Stimulated activated CD8-positive, alpha-beta memory T cell treated with anti-CD3 and anti-CD28 coated beads, Interleukin-15, amount 100 ng/mL, for 24 hours (primary cell): Measurements from ENCODE around the gene MRPL14.
A peak's percentile ranks its signal among the peaks of the same experiment; 100 is the strongest.

Experiments
- DNase-seq: peaks from one replicate; pipeline ENCODE4 v3.0.0-alpha.2; 2020; ENCODE audit warnings: low read depth

Gene MRPL14

DNA sequence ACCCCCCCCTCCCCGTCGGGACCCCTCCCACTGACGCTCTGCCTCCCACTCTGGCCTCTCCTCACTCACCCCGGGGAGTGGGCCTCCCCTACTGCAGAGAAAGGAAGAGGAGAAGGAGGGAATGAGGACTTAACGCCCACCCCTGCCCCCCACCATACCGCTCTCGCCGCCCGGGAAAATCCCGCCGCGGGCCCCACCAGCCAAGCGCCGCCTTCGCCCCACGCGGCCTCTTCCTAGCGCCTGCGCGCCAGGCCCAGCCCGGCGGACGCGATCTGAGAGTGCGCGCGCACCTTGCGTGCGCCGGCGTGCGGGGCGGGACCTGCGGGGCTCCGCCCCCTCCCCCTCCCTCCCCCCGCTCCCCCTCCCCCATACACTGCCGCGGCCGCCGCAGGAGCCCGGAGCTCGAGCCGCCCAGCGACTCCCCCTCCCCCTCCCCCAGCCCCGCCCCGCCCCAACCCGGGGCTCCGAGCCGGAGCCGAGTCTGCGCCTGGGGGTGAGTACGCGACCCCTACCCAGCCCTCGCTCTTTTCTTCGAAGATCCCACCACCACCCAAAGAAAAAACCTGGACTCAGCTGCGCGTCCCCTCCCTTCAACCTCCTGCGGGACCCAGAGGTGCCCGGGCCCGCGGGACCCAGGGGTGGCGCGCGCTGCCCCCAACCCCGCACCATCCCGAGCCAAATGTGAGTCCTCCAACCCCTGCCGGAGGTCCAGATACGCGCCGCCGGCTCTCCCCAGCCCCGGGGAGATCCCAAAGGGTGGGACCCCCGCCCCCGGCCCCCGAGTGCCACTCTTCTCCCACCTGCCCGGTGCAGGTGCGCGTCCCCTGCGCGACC, at the start of gene MRPL14, which contains the start of gene TMEM63B:
Gene MRPL14, minus strand, starts transcription at position 267 of the 834 bp plus-strand sequence. CDS start 10,841 bp downstream, outside the sequence.
Gene TMEM63B, plus strand, starts transcription at position 369 of the 834 bp plus-strand sequence. CDS start 7,031 bp downstream, outside the sequence.
- peak; percentile 84 for DNase-seq

DNA sequence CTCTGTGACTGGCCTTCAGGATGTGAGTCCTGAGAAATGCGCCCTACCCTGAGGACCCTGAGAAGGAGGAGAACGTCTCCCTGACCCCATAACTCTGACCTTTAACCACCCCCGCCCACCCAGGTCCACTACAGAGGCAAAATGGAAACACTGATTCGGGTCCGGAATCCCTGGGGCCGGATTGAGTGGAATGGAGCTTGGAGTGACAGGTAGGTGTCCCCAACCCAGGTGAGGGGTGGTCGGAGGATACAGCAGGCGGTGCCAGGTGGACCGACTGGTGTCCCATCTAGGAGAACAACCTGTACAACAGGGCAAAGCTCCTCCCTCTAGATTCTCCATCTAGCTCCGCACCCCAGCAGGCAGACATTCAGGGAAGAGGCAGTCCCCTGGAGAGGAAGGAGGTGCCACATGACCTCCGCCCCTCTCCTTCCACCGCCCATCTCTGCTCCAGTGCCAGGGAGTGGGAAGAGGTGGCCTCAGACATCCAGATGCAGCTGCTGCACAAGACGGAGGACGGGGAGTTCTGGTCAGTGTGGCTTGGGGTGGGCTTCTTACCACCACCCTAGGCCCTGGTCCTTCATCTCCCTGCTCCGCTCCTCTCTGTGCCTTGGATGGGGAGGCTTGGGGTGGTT, 49.0 kb upstream of the MRPL14 start:
- no peak for DNase-seq

DNA sequence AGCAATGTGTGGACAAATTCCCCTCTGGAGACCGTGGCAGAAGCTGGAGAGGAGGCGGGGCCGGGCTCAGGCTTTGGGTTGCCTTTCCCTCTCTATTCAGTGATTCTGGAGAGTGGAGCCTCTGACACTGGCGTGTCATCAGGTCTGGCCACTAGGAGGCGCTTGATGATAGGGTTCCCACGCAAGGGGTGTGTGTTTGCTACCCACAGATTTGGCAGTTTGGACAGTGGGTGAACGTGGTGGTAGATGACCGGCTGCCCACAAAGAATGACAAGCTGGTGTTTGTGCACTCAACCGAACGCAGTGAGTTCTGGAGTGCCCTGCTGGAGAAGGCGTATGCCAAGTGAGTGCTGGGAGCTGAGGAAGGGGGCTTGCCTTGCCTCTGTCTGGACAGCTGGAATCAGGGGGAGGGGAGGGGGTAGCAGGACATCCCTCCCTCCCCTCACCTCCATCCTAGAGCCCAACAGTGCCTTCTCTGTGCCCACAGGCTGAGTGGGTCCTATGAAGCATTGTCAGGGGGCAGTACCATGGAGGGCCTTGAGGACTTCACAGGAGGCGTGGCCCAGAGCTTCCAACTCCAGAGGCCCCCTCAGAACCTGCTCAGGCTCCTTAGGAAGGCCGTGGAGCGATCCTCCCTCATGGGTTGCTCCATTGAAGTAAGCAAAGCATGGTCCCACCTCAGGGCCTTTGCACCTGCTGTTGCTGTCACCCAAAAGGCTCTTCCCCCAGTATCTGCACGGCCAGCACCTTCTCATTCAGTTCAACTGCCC, 45.7 kb upstream of the MRPL14 start:
- peak; percentile 64 for DNase-seq

DNA sequence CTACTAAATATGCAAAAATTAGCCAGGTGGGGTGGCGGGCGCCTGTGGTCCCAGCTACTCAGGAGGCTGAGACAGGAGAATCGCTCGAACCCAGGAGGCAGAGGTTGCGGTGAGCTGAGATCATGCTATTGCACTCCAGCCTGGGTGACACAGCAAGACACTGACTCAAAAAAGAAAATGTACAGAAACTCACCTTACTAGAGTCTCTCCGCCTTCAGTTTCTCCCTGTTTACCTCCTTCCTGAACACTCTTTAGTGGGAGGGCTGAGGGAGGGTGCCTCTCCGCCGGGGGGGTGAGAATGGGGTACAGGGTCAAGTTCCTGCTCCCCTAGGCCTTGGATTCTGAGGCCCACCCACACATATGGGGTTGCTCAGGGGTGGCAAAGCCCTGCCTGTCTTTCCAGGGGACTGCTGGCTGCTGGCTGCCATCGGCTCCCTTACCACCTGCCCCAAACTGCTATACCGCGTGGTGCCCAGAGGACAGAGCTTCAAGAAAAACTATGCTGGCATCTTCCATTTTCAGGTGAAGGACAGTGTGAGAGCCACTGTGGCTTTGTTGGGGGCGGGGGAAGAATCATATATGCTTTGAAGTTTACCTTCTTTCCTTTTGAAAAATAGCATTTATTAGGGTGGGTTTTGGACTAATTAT, 44.8 kb upstream of the MRPL14 start:
- no peak for DNase-seq

DNA sequence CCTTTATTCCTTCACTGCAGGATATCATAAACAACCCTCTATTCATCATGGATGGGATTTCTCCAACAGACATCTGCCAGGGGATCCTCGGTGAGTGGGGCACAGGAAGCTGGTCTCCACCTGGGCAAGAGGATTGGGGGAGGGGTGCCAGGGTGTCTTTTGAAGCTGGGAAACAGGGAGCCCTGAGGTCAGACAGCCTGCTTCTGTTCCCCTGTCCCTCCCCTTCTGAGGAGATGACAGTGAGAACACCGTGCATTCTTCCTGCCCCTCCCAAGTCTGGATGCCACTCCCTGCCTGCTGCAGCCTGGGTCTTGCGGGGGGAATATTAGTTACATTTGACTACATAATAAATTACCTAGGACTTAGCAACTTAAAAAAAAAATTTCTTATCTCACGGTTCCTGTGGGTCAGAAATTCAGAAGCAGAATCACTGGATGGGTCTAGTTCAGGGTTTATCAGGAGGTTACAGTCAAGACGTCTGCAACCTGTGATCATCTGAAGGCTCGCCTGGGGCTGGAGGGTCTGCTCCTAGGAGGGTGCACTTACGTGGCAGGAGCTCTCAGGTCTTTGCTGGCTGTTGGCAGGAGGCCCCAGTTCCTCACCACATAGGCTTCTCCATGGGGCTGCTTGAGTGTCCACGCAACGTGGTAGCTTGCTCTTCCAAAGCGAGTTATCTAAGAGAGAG, 42.8 kb upstream of the MRPL14 start:
- DNase-seq: no peak

DNA sequence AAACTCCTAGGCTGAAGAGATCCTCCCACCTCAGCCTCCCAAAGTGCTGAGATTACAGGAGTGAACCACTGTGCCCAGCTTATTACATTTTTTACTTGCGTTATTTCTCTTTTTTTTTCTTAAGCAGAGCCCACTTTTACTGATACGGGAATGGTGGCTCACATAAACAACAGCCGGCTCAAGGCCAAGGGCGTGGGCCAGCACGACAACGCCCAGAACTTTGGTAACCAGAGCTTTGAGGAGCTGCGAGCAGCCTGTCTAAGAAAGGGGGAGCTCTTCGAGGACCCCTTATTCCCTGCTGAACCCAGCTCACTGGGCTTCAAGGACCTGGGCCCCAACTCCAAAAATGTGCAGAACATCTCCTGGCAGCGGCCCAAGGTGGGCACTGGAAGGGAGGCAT, 41.9 kb upstream of the MRPL14 start:
- no peak for DNase-seq

DNA sequence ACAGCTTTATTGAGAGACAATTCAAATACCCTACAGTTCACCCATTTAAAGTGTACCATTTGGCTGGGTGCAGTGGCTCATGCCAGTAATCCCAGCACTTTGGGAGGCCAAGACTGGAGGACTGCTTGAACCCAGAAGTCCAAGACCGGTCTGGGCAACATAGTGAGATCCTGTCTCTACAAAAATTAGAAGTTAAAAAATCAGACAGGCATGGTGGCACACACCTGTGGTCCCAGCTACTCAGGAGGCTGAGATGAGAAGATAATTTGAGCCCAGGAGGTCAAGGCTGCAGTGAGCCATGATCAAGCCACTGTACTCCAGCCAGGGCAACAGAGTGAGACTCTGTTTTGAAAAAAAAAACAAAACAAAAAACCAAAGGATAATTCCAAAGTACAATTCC, 40.3 kb upstream of the MRPL14 start:
- no peak for DNase-seq

DNA sequence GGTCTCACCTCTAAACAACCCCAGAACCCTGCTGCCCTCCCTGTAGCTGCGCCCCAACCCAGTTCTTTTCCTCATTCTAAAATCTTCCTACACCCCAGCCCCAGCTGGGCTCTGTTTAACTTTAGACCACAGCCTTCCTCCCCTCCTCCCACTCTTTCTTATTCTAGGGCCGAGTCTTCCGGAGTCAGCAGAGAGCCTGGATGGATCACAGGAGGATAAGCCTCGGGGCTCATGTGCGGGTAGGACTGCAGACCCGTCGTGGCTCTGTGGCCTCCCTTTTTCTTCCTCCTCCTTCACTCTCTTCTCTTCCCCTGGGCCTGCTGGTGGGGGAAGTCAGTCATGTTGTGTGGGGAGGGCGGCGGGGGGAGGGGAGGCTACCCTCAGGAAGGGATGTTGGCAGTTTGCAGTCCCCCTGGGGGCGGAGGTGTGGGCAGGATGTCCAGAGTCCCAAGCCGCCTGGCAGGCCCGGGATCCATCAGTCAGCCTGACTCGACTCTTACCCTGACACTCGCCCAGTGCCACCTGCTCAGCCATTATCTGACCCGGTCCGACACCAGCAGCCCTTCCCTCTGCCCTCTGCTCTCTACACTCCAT, 39.4 kb upstream of the MRPL14 start:
- no peak for DNase-seq

DNA sequence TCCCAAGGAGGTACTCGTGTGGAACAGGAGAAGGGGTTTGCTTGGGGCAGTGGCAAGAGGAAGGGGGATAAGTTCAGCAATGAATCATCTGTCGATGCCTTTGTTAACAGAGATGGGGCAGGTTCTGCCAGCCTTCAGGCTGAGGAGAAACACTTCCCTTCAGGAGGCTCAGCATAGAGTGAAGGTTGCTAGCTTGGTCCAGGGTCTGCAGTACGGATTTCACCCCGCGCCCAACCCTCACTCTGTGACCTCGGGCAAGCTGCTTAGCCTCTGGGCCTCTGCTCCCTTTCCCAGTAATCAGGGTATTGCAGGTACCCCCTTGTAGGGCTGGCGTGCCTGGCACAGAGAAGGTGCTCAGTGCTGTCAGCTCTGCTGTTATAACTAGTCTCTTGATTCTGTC, 38.9 kb upstream of the MRPL14 start:
- no peak for DNase-seq

DNA sequence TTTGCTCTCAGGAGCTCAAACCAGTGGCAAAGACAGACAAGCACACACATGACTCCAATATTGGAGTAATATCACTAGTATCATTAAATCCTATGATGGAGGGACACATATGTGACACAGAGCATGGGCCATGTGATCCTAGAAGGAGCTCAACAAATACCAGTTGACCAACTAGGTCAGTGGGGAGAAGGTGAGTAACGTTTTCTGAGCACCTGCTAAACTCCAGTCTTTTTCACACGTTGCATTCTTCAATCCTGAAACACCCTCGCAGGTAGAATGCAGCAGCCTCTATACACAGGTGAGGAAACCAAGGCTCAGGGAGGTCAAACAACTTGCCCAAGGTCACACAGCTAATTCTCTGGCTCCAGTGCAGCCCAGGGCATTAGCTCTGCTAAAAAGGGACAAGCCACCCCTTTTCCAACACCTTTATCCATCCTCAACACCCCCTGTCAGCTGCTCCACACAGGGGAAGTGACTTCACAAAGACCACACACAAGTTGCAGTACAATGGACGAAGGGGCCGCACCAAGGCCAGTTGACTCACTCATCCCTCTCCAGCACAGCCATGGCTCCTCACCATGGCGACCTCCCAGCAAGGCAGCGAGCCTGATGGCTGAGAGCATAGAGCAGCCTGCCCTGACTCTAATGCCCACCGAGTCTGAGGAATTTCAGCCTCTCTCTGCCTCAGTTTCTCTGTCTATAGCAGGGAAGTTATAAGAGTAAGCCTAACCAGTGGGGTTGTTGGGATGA, 35.8 kb upstream of the MRPL14 start:
- no peak for DNase-seq

DNA sequence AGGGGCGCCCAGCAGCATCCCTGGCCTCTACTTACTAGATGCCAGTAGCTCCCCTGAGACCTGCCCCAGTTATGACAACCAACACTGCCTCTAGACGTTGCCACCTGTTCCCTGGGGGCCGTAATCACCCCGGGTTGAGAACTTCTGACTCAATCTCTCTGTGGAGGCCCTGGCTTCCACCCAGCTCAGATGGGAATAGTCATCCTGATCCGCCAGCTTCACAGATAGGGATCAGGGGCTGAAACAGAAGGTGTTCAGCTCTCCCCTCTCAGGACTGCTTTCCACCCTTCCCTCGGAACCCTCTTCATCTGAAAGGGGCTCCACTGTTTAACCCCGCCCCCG, 34.7 kb upstream of the MRPL14 start:
- DNase-seq: no peak

DNA sequence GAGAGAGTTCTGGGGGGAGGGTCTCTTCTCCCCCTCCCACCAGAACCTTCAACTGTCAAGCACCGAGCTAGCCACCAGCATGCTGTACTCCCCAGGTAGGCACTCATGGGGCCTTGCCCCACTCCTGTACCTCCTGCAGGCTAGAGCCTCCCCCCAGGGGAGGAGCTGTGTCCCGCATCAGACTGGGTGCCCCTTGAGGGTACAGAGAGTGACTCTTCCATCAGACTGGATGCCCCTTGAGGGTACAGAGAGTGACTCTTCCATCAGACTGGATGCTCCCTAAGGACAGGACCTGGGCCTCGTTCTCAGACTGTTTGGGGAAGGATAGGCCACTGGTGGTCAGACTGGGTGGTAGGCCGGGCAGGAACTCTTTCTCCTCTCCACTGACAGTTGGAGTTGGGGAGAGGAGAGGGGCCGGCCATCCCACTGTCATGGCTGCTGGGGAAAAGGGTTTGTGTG, 31.5 kb upstream of the MRPL14 start, which contains the start of gene CAPN11:
Gene CAPN11, plus strand, starts transcription at position 51 of the 459 bp plus-strand sequence. Its CDS starts 29 bp downstream, at position 80.
- DNase-seq: no peak

DNA sequence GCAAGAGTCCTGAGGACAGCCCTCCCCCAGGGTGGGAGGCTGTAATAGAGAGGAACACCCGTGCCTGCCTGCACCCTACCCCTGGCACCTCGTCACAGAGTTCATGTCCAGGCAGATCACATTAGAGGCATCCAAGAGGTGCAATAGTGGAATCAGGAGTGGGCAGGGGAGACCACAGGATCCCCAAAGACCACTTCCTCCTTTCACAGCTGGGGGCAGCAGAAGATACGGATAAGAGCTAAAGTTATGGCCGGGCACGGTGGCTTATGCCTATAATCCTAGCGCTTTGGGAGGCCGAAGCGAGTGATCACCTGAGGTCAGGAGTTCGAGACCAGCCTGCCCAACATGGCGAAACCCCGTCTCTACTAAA, 29.9 kb upstream of the MRPL14 start:
- DNase-seq: no peak

DNA sequence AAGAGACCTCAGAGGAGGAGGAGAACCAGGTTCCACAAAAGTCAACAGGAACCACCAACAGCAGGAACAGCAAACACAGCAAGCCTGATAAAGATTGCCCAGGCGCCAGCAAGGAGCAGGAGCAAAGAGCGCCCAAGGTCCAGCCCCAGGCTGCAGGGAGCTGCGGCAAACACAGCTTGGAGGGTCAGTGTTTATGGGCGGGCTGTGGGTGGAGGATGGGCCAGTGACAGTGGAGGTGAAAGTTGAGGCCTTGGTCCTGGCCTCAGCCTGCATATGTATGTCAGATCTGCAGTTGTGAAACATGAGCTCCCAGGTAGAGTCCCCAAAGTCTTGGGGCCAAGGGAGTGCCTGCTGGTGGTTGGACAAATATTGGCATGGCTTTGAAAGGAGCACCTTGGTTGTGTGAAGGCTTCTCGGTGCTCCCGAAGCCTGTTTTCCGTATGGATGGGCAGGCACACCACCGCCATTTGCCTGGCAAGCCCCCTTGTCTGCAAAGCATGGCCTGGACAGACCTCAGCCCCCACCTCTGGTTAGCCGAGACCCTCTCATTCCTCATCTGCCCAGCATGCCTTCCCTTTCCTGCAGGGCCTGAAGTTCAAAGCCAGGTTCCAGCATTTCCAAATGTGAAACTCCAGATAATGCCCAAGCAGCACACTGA, 29.4 kb upstream of the MRPL14 start:
- no peak for DNase-seq

DNA sequence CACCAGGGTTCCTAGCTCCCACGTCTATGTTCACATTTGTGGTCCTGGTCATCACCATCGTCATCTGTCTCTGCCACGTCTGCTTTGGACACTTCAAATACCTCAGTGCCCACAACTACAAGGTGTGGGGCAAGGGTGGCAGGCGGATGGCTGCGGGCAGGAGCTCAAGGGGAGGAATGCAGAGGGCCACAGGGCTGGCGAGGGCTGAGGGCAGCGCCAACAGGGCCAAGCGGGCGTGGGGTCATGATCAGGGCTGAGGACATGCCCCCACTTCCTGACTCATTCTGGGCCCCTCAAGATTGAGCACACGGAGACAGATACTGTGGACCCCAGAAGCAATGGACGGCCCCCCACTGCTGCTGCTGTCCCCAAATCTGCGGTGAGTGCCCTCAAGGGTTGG, 26.8 kb upstream of the MRPL14 start:
- DNase-seq: no peak

DNA sequence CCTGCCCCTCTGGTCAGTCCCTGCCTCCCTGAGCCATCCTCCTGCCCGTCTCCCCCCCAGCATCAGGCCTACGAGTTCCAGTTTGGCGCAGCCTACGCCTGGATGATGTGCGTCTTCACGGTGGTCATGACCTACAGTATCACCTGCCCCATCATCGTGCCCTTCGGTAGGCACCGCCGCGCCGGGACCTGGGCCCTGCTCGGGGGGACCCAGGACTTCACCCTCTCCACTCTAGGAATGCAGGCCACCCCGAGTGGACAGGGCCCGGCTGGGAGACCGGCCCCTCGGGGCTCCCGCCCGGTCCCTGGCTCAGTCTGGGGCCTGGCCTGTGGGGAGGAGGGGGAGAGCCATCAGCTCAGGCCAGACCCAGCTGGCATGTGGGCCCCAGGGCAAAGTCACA, 25.3 kb upstream of the MRPL14 start:
- DNase-seq: no peak

DNA sequence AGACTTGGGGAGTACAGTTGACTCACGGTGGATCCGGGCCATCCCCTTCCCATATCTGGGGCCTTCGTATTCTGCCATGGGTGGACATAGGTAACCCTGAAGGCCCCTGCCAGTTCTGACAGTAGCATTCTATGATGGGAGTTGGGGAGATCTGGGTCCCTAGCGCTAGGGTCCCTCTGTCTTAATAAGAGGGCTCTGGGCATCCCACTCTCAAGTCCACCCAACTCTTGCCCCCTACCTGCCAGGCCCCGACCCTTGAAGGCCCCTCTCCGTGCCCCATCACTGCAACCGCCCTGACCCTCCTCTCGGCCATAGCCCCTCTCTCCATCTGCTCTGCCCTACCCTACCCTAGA, 24.8 kb upstream of the MRPL14 start:
- DNase-seq: no peak

DNA sequence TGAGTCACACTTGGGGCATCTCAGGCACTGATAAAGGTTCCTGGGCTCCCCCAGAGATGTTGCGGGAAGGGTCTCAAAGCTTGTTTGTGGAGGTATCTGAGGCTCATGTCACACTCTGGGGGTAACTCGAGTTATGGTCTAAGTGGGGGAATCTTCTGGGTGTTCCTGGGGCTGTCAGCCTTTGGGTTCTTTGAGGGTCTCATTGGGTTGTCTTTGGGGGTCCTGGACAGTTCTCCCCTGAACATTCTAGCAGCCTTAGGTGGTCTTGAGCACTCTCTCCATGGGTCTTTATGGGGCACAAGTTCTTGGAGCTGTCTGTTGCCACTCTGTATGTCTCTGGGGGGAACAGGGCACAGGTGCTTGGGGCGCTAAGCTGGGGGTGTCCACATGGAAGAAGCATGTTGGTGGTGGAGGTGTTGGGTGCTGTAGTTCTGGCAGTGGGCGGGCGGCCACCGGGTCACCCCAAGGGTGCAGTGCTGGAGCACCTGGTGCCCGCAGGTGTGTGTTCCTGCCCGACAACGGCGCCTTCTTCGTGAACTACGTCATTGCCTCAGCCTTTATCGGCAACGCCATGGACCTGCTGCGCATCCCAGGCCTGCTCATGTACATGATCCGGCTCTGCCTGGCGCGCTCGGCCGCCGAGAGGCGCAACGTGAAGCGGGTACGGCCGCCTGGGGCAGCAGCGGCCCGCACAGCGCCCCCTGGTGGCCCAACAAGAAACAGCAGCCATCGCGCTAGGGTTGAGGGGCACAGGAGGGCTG, 24.3 kb upstream of the MRPL14 start:
- DNase-seq: peak; percentile 89

DNA sequence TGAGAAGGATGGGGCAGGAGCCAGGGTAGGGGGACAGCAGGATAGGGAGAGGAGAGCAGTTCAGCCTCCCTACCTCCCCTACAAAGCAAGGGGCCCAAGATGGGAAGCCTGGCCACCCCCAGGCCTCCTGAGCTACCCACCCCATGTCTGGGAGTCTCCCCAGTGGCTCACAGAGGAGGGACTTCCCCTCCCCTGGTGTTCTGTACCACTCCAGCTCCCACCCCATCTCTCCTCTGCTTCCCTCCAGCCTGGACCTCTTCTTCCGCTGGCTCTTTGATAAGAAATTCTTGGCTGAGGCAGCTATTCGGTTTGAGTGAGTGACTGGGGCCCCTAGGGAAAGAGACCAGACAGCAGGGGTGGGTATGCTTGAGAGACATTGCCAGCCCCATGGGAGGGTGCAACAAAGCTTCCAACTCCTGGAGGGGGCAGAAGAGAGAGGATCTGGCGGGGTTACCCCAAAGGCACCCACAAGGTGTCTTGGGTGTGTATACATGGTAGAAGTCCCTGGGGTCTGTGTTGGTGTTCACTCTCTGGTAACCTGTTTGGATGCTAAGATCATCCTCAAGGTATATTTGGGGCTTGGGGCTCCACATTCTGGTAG, 23.2 kb upstream of the MRPL14 start:
- DNase-seq: no peak
